ENCODE measurements around the gene ZBTB32. TPM values are rescaled to one million over a fixed set of nuclear protein-coding genes. Genes with fewer than 3 reads are reported as not detected.
"Not testable (repeated sequence)": the region's sequence is repeated elsewhere in the genome, so short reads cannot be mapped to it uniquely, and the experiment has no call there.

Gene ZBTB32
- total RNA-seq, 2 donors from 2014 or later = 147 to 192 TPM

DNA sequence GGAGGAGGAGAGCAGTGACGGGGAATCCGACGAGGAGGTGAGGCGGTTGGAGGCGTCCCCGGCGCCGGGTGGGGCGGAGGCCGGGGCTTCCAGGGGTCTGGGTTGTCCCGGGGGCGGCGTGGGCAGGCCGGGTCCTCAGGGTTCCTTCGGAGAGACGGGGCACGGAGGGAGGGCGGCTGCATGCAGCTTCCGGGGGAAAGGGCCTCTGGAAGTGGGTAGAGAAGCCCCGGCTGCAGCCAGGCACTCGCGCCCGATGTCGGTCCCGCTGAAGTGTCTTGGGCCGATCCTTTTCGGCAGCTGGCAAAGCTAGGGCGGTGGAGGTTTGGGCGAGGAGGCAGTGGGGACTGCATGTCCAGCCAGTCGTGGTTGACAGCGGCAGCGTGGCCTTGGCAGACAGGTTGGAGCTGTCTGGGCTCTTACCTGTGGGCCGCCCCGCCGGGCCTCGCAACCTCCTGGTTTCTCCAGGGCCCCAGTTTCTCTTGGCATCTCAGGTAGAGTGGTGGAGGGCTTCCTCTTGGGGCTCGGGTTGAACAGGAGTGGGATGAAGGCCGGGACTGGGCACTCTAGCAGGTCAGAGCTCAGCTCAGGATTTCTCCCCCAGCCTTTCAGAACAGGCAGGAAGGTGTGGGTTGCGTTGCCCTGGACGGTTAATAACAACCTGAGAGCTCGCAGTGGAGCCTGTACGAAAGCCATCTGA is 14.1 kb downstream of the ZBTB32 start:
- ATAC-seq (replicated peaks in 1 of 2) (no peak), DNase-seq (peak; percentile 64 to 70)
- Mint-ChIP-seq H3K9me3 (no peaks in the 10 kb centered on the region), H3K27ac (peak overlapping the region; percentile 92), H3K4me3 (peak overlapping the region; percentile 90 to 91), H3K4me1 (ENCODE audit: low read depth) (peaks cover 42% of the 10 kb centered on the region), H3K27me3 (ENCODE audit: low read depth) (no peaks in the 10 kb centered on the region), H3K36me3 (ENCODE audit: insufficient read depth in 2 of 2) (peaks cover 25 to 44% of the 10 kb centered on the region in 2 donors)

DNA sequence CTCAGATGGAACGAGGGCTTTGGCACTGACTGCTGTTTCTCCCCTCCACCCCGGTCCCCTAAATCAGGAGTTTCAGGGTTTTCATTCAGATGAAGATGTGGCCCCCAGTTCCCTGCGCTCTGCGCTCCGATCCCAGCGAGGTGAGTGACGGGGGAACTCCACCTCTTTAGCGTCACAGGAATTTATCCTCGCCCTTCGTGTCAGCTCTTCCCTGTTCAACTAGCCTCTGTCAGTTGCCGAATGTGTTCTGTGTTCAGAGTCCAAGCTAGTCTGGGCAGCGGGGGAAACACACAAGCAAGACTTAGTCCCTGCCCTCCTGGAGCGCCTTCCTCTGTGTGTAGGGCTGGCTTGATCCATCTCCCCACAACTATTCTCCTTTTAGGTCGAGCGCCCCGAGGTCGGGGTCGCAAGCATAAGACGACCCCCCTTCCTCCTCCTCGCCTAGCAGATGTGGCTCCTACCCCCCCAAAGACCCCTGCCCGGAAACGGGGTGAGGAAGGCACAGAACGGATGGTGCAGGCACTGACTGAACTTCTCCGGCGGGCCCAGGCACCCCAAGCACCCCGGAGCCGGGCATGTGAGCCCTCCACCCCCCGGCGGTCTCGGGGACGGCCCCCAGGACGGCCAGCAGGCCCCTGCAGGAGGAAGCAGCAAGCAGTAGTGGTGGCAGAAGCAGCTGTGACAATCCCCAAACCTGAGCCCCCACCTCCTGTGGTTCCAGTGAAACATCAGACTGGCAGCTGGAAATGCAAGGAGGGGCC is 15.2 kb downstream of the ZBTB32 start:
- Mint-ChIP-seq H3K27ac (peak overlapping the region; percentile 52), H3K4me1 (ENCODE audit: low read depth) (peaks cover 31% of the 10 kb centered on the region), H3K9me3 (no peaks in the 10 kb centered on the region), H3K27me3 (ENCODE audit: low read depth) (no peaks in the 10 kb centered on the region), H3K36me3 (ENCODE audit: insufficient read depth in 2 of 2) (peaks cover 21 to 40% of the 10 kb centered on the region in 2 donors), H3K4me3 (peak overlapping the region; percentile 90 to 91)
- no peak for ATAC-seq (replicated peaks in 1 of 2)
- DNase-seq = no peak

DNA sequence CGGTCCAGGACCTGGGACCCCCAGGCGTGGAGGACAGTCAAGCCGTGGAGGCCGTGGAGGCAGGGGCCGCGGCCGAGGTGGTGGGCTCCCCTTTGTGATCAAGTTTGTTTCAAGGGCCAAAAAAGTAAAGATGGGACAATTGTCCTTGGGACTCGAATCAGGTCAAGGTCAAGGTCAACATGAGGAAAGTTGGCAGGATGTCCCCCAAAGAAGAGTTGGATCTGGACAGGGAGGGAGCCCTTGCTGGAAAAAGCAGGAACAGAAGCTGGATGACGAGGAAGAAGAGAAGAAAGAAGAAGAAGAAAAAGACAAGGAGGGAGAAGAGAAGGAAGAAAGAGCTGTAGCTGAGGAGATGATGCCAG is 15.8 kb downstream of the ZBTB32 start:
- peak overlapping the region; percentile 17 to 18 for H3K4me3 Mint-ChIP-seq

GRCh38 chr19:35720648-35721047 is 16.3 kb downstream of the ZBTB32 start:
- Mint-ChIP-seq H3K27me3 (ENCODE audit: low read depth) (no peaks in the 10 kb centered on the region), H3K4me1 (ENCODE audit: low read depth) (peaks cover 25% of the 10 kb centered on the region), H3K27ac (peak overlapping the region; percentile 58), H3K4me3 (peak overlapping the region in 1 of 2 donors; percentile 29), H3K36me3 (ENCODE audit: insufficient read depth in 2 of 2) (peaks cover 19 to 35% of the 10 kb centered on the region in 2 donors), H3K9me3 (no peaks in the 10 kb centered on the region)
- no peak for DNase-seq
- no peak for ATAC-seq (replicated peaks in 1 of 2)

More for the DNA sequence above, 15.8 kb downstream of the ZBTB32 start:
- no peak for ATAC-seq (replicated peaks in 1 of 2)
- H3K4me1 Mint-ChIP-seq (ENCODE audit: low read depth) = peaks cover 25% of the 10 kb centered on the region
- H3K36me3 Mint-ChIP-seq (ENCODE audit: insufficient read depth in 2 of 2) = peaks cover 19 to 35% of the 10 kb centered on the region in 2 donors
- H3K27me3 Mint-ChIP-seq (ENCODE audit: low read depth) = no peaks in the 10 kb centered on the region
- DNase-seq = no peak
- no peaks in the 10 kb centered on the region for H3K9me3 Mint-ChIP-seq
- H3K27ac Mint-ChIP-seq = peak overlapping the region; percentile 17

- Mint-ChIP-seq H3K27ac (peak overlapping the region; percentile 92), H3K4me1 (ENCODE audit: low read depth) (peaks cover 25% of the 10 kb centered on the region), H3K9me3 (no peaks in the 10 kb centered on the region), H3K36me3 (ENCODE audit: insufficient read depth in 2 of 2) (peaks cover 17 to 33% of the 10 kb centered on the region in 2 donors), H3K27me3 (ENCODE audit: low read depth) (no peaks in the 10 kb centered on the region), H3K4me3 (peak overlapping the region; percentile 7 to 31)
- ATAC-seq (replicated peaks in 1 of 2) (no peak), DNase-seq (no peak)
These were observed 17.0 kb downstream of the ZBTB32 start for GRCh38 chr19:35721374-35721773.

- no peak for ATAC-seq (replicated peaks in 1 of 2)
- Mint-ChIP-seq H3K27ac (no peak overlapping the region), H3K27me3 (ENCODE audit: low read depth) (no peaks in the 10 kb centered on the region), H3K36me3 (ENCODE audit: insufficient read depth in 2 of 2) (peaks cover 15 to 29% of the 10 kb centered on the region in 2 donors), H3K9me3 (no peaks in the 10 kb centered on the region), H3K4me3 (no peak overlapping the region), H3K4me1 (ENCODE audit: low read depth) (peaks cover 25% of the 10 kb centered on the region)
- no peak for DNase-seq
These were observed 18.1 kb downstream of the ZBTB32 start for GRCh38 chr19:35722461-35722860.

- H3K4me1 Mint-ChIP-seq (ENCODE audit: low read depth) = peaks cover 25% of the 10 kb centered on the region
- DNase-seq (no peak), ATAC-seq (replicated peaks in 1 of 2) (no peak)
- H3K27ac Mint-ChIP-seq = peak overlapping the region; percentile 57
- peaks cover 15 to 29% of the 10 kb centered on the region in 2 donors for H3K36me3 Mint-ChIP-seq (ENCODE audit: insufficient read depth in 2 of 2)
- H3K27me3 Mint-ChIP-seq (ENCODE audit: low read depth) = no peaks in the 10 kb centered on the region
- no peaks in the 10 kb centered on the region for H3K9me3 Mint-ChIP-seq
- H3K4me3 Mint-ChIP-seq = no peak overlapping the region
These were observed 18.5 kb downstream of the ZBTB32 start for GRCh38 chr19:35722897-35723296.

DNA sequence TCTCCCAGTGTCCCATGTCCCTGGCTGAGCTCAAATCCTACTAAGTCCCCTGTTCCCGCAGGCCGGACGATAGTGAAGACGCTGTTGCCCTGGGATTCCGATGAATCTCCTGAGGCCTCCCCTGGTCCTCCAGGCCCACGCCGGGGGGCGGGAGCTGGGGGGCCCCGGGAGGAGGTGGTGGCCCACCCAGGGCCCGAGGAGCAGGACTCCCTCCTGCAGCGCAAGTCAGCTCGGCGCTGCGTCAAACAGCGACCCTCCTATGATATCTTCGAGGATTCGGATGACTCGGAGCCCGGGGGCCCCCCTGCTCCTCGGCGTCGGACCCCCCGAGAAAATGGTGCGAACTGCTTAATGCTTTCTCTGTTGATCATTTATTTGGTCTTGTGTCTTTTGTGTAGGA is 19.3 kb downstream of the ZBTB32 start:
- H3K4me3 Mint-ChIP-seq = no peak overlapping the region
- ATAC-seq (replicated peaks in 1 of 2) (no peak), DNase-seq (no peak)
- H3K27ac Mint-ChIP-seq = peak overlapping the region; percentile 75
- no peaks in the 10 kb centered on the region for H3K9me3 Mint-ChIP-seq
- peaks cover 18 to 35% of the 10 kb centered on the region in 2 donors for H3K36me3 Mint-ChIP-seq (ENCODE audit: insufficient read depth in 2 of 2)
- H3K4me1 Mint-ChIP-seq (ENCODE audit: low read depth) = peaks cover 25% of the 10 kb centered on the region
- H3K27me3 Mint-ChIP-seq (ENCODE audit: low read depth) = no peaks in the 10 kb centered on the region

GRCh38 chr19:35724132-35724531 is 19.8 kb downstream of the ZBTB32 start:
- not testable (repeated sequence) for H3K9me3 Mint-ChIP-seq; DNase-seq; H3K27me3 Mint-ChIP-seq (ENCODE audit: low read depth); ATAC-seq (replicated peaks in 1 of 2); H3K4me3 Mint-ChIP-seq
- Mint-ChIP-seq H3K4me1 (ENCODE audit: low read depth) (peaks cover 24% of the 10 kb centered on the region), H3K36me3 (ENCODE audit: insufficient read depth in 2 of 2) (peaks cover 17 to 35% of the 10 kb centered on the region in 2 donors), H3K27ac (peak overlapping the region; percentile 75)

- DNase-seq = no peak
- Mint-ChIP-seq H3K9me3 (no peaks in the 10 kb centered on the region), H3K4me3 (no peak overlapping the region), H3K27ac (peak overlapping the region; percentile 75), H3K27me3 (ENCODE audit: low read depth) (no peaks in the 10 kb centered on the region), H3K36me3 (ENCODE audit: insufficient read depth in 2 of 2) (peaks cover 15 to 35% of the 10 kb centered on the region in 2 donors), H3K4me1 (ENCODE audit: low read depth) (peaks cover 20% of the 10 kb centered on the region)
- ATAC-seq (replicated peaks in 1 of 2) = no peak
These were observed 20.2 kb downstream of the ZBTB32 start for GRCh38 chr19:35724560-35724959.

- DNase-seq = no peak
- no peaks in the 10 kb centered on the region for H3K9me3 Mint-ChIP-seq
- peak overlapping the region; percentile 23 for H3K27ac Mint-ChIP-seq
- peaks cover 16 to 35% of the 10 kb centered on the region in 2 donors for H3K36me3 Mint-ChIP-seq (ENCODE audit: insufficient read depth in 2 of 2)
- no peak for ATAC-seq (replicated peaks in 1 of 2)
- peaks cover 14% of the 10 kb centered on the region for H3K4me1 Mint-ChIP-seq (ENCODE audit: low read depth)
- no peaks in the 10 kb centered on the region for H3K27me3 Mint-ChIP-seq (ENCODE audit: low read depth)
- H3K4me3 Mint-ChIP-seq = peak overlapping the region in 1 of 2 donors; percentile 17
These were observed 21.0 kb downstream of the ZBTB32 start for GRCh38 chr19:35725216-35725861.

DNA sequence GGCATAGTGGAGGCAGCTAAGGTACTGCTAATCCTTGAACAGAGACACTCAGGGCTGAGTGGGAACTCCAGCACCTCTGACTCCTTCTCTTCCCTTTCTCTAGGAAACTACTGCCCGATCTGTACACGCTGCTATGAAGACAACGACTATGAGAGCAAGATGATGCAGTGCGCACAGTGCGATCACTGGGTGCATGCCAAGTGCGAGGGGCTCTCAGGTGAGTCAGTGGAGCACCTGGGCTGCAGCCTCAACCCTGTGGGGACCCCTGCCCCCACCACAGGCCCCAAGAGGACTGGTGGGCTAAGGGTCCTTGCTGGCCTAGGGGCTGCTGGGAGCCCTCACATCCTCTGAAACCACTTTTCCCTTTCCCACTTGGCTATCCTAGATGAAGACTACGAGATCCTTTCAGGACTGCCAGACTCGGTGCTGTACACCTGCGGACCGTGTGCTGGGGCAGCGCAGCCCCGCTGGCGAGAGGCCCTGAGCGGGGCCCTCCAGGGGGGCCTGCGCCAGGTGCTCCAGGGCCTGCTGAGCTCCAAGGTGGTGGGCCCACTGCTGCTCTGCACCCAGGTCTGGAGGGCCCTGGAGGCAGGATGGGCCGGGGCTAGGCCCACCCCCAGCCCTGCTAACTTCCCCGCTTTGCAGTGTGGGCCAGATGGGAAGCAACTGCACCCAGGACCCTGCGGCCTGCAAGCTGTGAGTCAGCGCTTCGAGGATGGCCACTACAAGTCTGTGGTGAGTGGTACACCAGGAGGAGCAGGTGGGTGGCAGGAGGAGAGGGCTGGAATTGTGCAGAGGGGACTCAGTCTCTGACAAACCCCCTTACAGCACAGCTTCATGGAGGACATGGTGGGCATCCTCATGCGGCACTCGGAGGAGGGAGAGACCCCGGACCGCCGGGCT is 22.9 kb downstream of the ZBTB32 start:
- peaks cover 5% of the 10 kb centered on the region for H3K4me1 Mint-ChIP-seq (ENCODE audit: low read depth)
- H3K4me3 Mint-ChIP-seq = no peak overlapping the region
- no peaks in the 10 kb centered on the region for H3K27me3 Mint-ChIP-seq (ENCODE audit: low read depth)
- H3K36me3 Mint-ChIP-seq (ENCODE audit: insufficient read depth in 2 of 2) = peaks cover 18 to 26% of the 10 kb centered on the region in 2 donors
- DNase-seq (no peak), ATAC-seq (replicated peaks in 1 of 2) (no peak)
- no peaks in the 10 kb centered on the region for H3K9me3 Mint-ChIP-seq
- no peak overlapping the region for H3K27ac Mint-ChIP-seq
